Fibroblast of pulmonary artery (primary cell): ENCODE measurements around the gene FGFR2.

Source experiments
- DNase-seq: peaks from one replicate; pipeline ENCODE4 v3.0.0-alpha.2; 2010; ENCODE audit warnings: low read depth
- H3K4me3 ChIP-seq: replicated peaks from 2 replicates; pipeline ENCODE4 v1.5.1; 2011; ENCODE audit warnings: low read depth, mild to moderate bottlenecking, control low read depth, low read length, moderate library complexity
- CTCF ChIP-seq: IDR thresholded peaks from 2 replicates; pipeline ENCODE4 v1.5.1; 2011; ENCODE audit warnings: mild to moderate bottlenecking, control low read depth, low read length, inconsistent platforms; ENCODE audit errors: missing control alignments

The FGFR2 gene

GRCh38 chr10:121601458-121601857 lies 3.2 kb upstream of the FGFR2 start:
- DNase-seq: no peak
- H3K4me3 ChIP-seq: no peak overlapping the region
- no peak for TF ChIP-seq CTCF

GRCh38 chr10:121600611-121601010 lies 2.4 kb upstream of the FGFR2 start:
- no peak for TF ChIP-seq CTCF
- H3K4me3 ChIP-seq: no peak overlapping the region
- no peak for DNase-seq

- no peak overlapping the region for H3K4me3 ChIP-seq
- no peak for TF ChIP-seq CTCF
- no peak for DNase-seq
These were observed 1.7 kb upstream of the FGFR2 start for GRCh38 chr10:121599947-121600346.

GRCh38 chr10:121597504-121598262 lies 561 bp downstream of the FGFR2 start:
- no peak for TF ChIP-seq CTCF
- peak overlapping the region; percentile 32 for H3K4me3 ChIP-seq
- DNase-seq: no peak

GRCh38 chr10:121596689-121597503 lies 1.3 kb downstream of the FGFR2 start:
- no peak overlapping the region for H3K4me3 ChIP-seq
- no peak for DNase-seq
- no peak for TF ChIP-seq CTCF

- no peak overlapping the region for H3K4me3 ChIP-seq
- DNase-seq: no peak
- TF ChIP-seq CTCF: no peak
These were observed 2.2 kb downstream of the FGFR2 start for GRCh38 chr10:121595806-121596688.
